ENCODE results near the gene ONECUT3. TPM values are rescaled to one million over a fixed set of nuclear protein-coding genes. Genes with fewer than 3 reads are reported as not detected.

ONECUT3 gene
- total and polyA plus RNA-seq, 2 of the 4 experiments (the other 2 are of a cell fraction) = not detected

- no peak overlapping the region for H3K18ac ChIP-seq (ENCODE audit: low read depth, low read length)
- in situ Hi-C loops (cut with MboI; ENCODE audit: low sequenced_read_pairs) = no loop called here
These were observed 73.5 kb downstream of the ONECUT3 start for GRCh38 chr19:1826557-1827521.

More at GRCh38 chr19:1826557-1827521, 73.5 kb downstream of the ONECUT3 start:
- Histone ChIP-seq H3K9me3 (ENCODE audit: control insufficient read depth, insufficient read depth, low read length) (no peaks in the 10 kb centered on the region), H3K14ac (replicated peaks; ENCODE audit: low read depth, low read length) (no peak overlapping the region), H3K4me1 (ENCODE audit: control insufficient read depth, insufficient read depth, low read length) (peaks cover 4% of the 10 kb centered on the region; the same call in 1 of the 2 replicates), H3K79me1 (ENCODE audit: low read depth in 1 of 2, low read length in 2 of 2) (peaks cover 6 to 52% of the 10 kb centered on the region in 2 experiments), H3K56ac (ENCODE audit: extremely low read depth, insufficient read depth, low read length) (no peak overlapping the region), H3K27me3 (ENCODE audit: control insufficient read depth, insufficient read depth, low read length) (no peaks in the 10 kb centered on the region), H3K9ac (ENCODE audit: low read depth, low read length) (no peak overlapping the region), H2AK5ac (ENCODE audit: low read depth, low read length) (peak overlapping the region; percentile 33; the same call in 1 of the 2 replicates), H4K5ac (ENCODE audit: low read depth, low read length) (no peak overlapping the region), H4K91ac (ENCODE audit: insufficient read depth, low read depth, low read length) (no peak overlapping the region), H3K4ac (ENCODE audit: low read depth, low read length) (no peak overlapping the region), H2BK20ac (ENCODE audit: low read depth, low read length) (no peak overlapping the region), H2AK9ac (replicated peaks; ENCODE audit: low read depth, low read length, poor library complexity) (no peak overlapping the region), H3K9me1 (ENCODE audit: insufficient read depth, low read length) (no peaks in the 10 kb centered on the region), H2BK15ac (ENCODE audit: low read depth, low read length) (no peak overlapping the region), H3K4me2 (ENCODE audit: low read depth, low read length) (no peak overlapping the region), H3K27ac (ENCODE audit: insufficient read depth, low read length) (no peak overlapping the region), H2BK5ac (ENCODE audit: low read depth, low read length, poor library complexity, severe bottlenecking) (no peak overlapping the region), H3K36me3 (ENCODE audit: control insufficient read depth, insufficient read depth, low read length) (peaks cover 27% of the 10 kb centered on the region; the same call in 1 of the 2 replicates), H4K20me1 (ENCODE audit: insufficient read depth, low read length) (peaks cover 30% of the 10 kb centered on the region), H2AFZ (replicated peaks; ENCODE audit: low read length, poor library complexity) (peak overlapping the region; percentile 32), H2BK120ac (ENCODE audit: low read depth, low read length) (no peak overlapping the region), H3K23ac (ENCODE audit: low read depth, low read length) (no peak overlapping the region), H3K4me3 (ENCODE audit: insufficient read depth, low read depth, low read length) (no peak overlapping the region), H4K8ac (ENCODE audit: low read depth in 2 of 2, low read length in 2 of 2) (no peak overlapping the region)
- ChIA-PET POLR2A (ENCODE audit: unreplicated experiment) (no interaction called here), CTCF (interaction anchor here (0.5 to 1.3 kb wide), 4 partner anchors 11 to 281 kb away, joined by 3 to 17 read pairs (median 3); no protein-coding TSS in a partner anchor)
- 74% methylated on average over 37 of the region's 63 CpGs; no CpG with 5 or more reads in 1 of the 2 experiments for WGBS, 2 experiments (ENCODE audit: extremely low coverage in 2 of 2, insufficient read length in 1 of 2)
- intact Hi-C loops (cut with micrococcal nuclease) (loop anchor here (1.0 kb wide), 1 partner anchor 15 kb away; the partner anchor contains the start of gene ATP8B3), dilution Hi-C loops (cut with HindIII; ENCODE audit: low sequenced_read_pairs, unreplicated experiment) (no loop called here)
- TF ChIP-seq CTCF (conservative IDR thresholded peaks at IDR 0.05; ENCODE audit: low read depth, low read length) (no peak), MAZ (IDR thresholded peaks at IDR 0.05; ENCODE audit: borderline replicate concordance, low read depth, low read length) (no peak), RFX5 (IDR thresholded peaks at IDR 0.05; ENCODE audit: low read depth, low read length) (no peak), MXI1 (IDR thresholded peaks at IDR 0.05; ENCODE audit: borderline replicate concordance, low read depth, low read length) (no peak), ELK1 (IDR thresholded peaks at IDR 0.05; ENCODE audit: borderline replicate concordance, low read depth, low read length) (no peak), RCOR1 (IDR thresholded peaks at IDR 0.05; ENCODE audit: insufficient replicate concordance, low read length) (no peak), POLR2A (IDR thresholded peaks at IDR 0.05; ENCODE audit: low read depth, low read length) (no peak), FOS (IDR thresholded peaks at IDR 0.05; ENCODE audit: low read depth, low read length) (no peak), CHD1 (IDR thresholded peaks at IDR 0.05; ENCODE audit: low read depth, low read length) (no peak), BHLHE40 (IDR thresholded peaks at IDR 0.05; ENCODE audit: low read depth, low read length) (no peak)
- ATAC-seq (ENCODE audit: low read depth) (peak; percentile 22), DNase-seq (no peak)
- no TSS peak for BruUV-seq (replicated peaks)
